HG03342 (cell line): ENCODE data around the gene ARSG.
"Not testable (repeated sequence)": the region's sequence is repeated elsewhere in the genome, so short reads cannot be mapped to it uniquely, and the experiment has no call there.

ENCODE experiments used
- ATAC-seq: cut with Tn5 transposase; IDR thresholded peaks from one replicate; pipeline ENCODE4 v1.9.1; 2021; ENCODE audit warnings: mild to moderate bottlenecking, moderate library complexity; ENCODE audit not compliant: unreplicated experiment

Gene ARSG

GRCh38 chr17:68391561-68392268, 100.4 kb downstream of the ARSG start:
- ATAC-seq = no peak

- no peak for ATAC-seq
Measured at GRCh38 chr17:68394608-68395331, 103.5 kb downstream of the ARSG start.

GRCh38 chr17:68396226-68397107, 105.2 kb downstream of the ARSG start:
- no peak for ATAC-seq

GRCh38 chr17:68397108-68397536, 105.8 kb downstream of the ARSG start:
- no peak for ATAC-seq

- ATAC-seq = peak; percentile 84
Measured at GRCh38 chr17:68398691-68399637, 107.7 kb downstream of the ARSG start.

GRCh38 chr17:68399638-68400403, 108.5 kb downstream of the ARSG start:
- ATAC-seq = no peak

GRCh38 chr17:68400404-68400735, 109.1 kb downstream of the ARSG start:
- no peak for ATAC-seq

- no peak for ATAC-seq
Measured at GRCh38 chr17:68401288-68401687, 110.0 kb downstream of the ARSG start.

GRCh38 chr17:68403122-68403521, 111.8 kb downstream of the ARSG start:
- ATAC-seq = no peak

GRCh38 chr17:68403837-68404236, 112.5 kb downstream of the ARSG start:
- ATAC-seq = not testable (repeated sequence)

GRCh38 chr17:68407656-68408055, 116.4 kb downstream of the ARSG start:
- ATAC-seq = not testable (repeated sequence)

GRCh38 chr17:68413597-68414560, 122.6 kb downstream of the ARSG start:
- not testable (repeated sequence) for ATAC-seq

GRCh38 chr17:68414901-68415300, 123.6 kb downstream of the ARSG start:
- not testable (repeated sequence) for ATAC-seq

GRCh38 chr17:68417317-68417716, 126.0 kb downstream of the ARSG start:
- no peak for ATAC-seq

GRCh38 chr17:68418876-68419275, 127.6 kb downstream of the ARSG start:
- no peak for ATAC-seq

GRCh38 chr17:68420065-68420464, 128.8 kb downstream of the ARSG start:
- ATAC-seq = no peak

GRCh38 chr17:68421486-68421885, 130.2 kb downstream of the ARSG start:
- no peak for ATAC-seq

- ATAC-seq = no peak
Measured at GRCh38 chr17:68422821-68423220, 131.5 kb downstream of the ARSG start.
